Measurements from ENCODE around the gene TRABD2B. TPM values are rescaled to one million over a fixed set of nuclear protein-coding genes. Genes with fewer than 3 reads are reported as not detected.
A peak's percentile ranks its signal among the peaks of the same experiment; 100 is the strongest.

TRABD2B gene
- total and polyA plus RNA-seq, 2 of the 13 experiments (the other 11 are each of a cell fraction or from before 2014, with no cell fraction given) = 0.04 TPM; not detected in 1

- TF ChIP-seq ZNF770 (CRISPR knock-in tag; IDR thresholded peaks at IDR 0.05) (no peak), NR2F1 (CRISPR knock-in tag; IDR thresholded peaks at IDR 0.05) (peak; percentile 96 to 97), ZNF703 (CRISPR knock-in tag; IDR thresholded peaks at IDR 0.05; ENCODE audit: borderline replicate concordance) (no peak), FLYWCH1 (CRISPR knock-in tag; IDR thresholded peaks at IDR 0.05) (no peak), RCOR2 (CRISPR knock-in tag; IDR thresholded peaks at IDR 0.05) (peak; percentile 92), PRMT3 (CRISPR knock-in tag; IDR thresholded peaks at IDR 0.05; ENCODE audit: borderline replicate concordance, low read depth) (no peak), NRL (CRISPR knock-in tag; IDR thresholded peaks at IDR 0.05; ENCODE audit: borderline replicate concordance) (no peak), TMF1 (CRISPR knock-in tag; IDR thresholded peaks at IDR 0.05; ENCODE audit: low read depth) (no peak), AFF4 (CRISPR knock-in tag; IDR thresholded peaks at IDR 0.05) (peak; percentile 73; the same call in 1 of the 2 replicates), HOXA7 (CRISPR knock-in tag; IDR thresholded peaks at IDR 0.05) (no peak), CCAR2 (optimal IDR thresholded peaks at IDR 0.05; ENCODE audit: low read depth, low read length) (peak; percentile 65), ZC3H4 (CRISPR knock-in tag; IDR thresholded peaks at IDR 0.05; ENCODE audit: borderline replicate concordance) (no peak; the same call in 1 of the 2 replicates), RAD21 (CRISPR knock-in tag; IDR thresholded peaks at IDR 0.05) (peak; percentile 41; the same call in 1 of the 2 replicates), ATF7-NPFF (CRISPR knock-in tag; IDR thresholded peaks at IDR 0.05; ENCODE audit: low read depth) (no peak), PHF21A (CRISPR knock-in tag; IDR thresholded peaks at IDR 0.05) (peak; percentile 98), CBFB (CRISPR knock-in tag; IDR thresholded peaks at IDR 0.05) (no peak; the same call in 1 of the 2 replicates), ZBTB20 (CRISPR knock-in tag; IDR thresholded peaks at IDR 0.05; ENCODE audit: borderline replicate concordance, low read depth) (peak; percentile 84), ZNF30 (CRISPR knock-in tag; IDR thresholded peaks at IDR 0.05) (no peak), IKZF4 (CRISPR knock-in tag; IDR thresholded peaks at IDR 0.05; ENCODE audit: borderline replicate concordance, low read depth, not compliant biosample characterization) (no peak), ZNF574 (CRISPR knock-in tag; IDR thresholded peaks at IDR 0.05) (peak; percentile 60)
These were observed 83.9 kb downstream of the TRABD2B start (continued) for GRCh38 chr1:47913225-47913823.
